Tibial nerve (tissue), 4 donors: ENCODE data around the gene IRF1. TPM values are rescaled to one million over a fixed set of nuclear protein-coding genes. Genes with fewer than 3 reads are reported as not detected.

Experiments used
- DNase-seq, 2 donors: peaks; one replicate each; pipeline ENCODE4 v3.0.0-alpha.2; 2019; ENCODE audit warnings: low spot score in 2 of 2
- H3K27ac ChIP-seq, 4 donors: fragments of 200-600 bp; sonication (generic) in 3 of 4; one replicate each; pipeline ENCODE4 v1.5.1; 2017 to 2019; ENCODE audit warnings: mild to moderate bottlenecking in 1 of 4
- H3K27me3 ChIP-seq, 2 donors: fragments of 200-600 bp; sonication (generic) in 1 of 2; one replicate each; pipeline versions ENCODE4 v1.5.1 to v1.6.0; 2017 to 2019
- H3K36me3 ChIP-seq, 3 donors: fragments of 200-600 bp; sonication (generic); one replicate each; pipeline ENCODE4 v1.5.1; 2018 to 2019
- H3K4me1 ChIP-seq, 4 donors: fragments of 200-600 bp; sonication (generic) in 3 of 4; one replicate each; pipeline ENCODE4 v1.5.1; 2017 to 2019
- H3K4me3 ChIP-seq, 4 donors: fragments of 200-600 bp; sonication (generic) in 3 of 4; one replicate each; pipeline ENCODE4 v1.5.1; 2017 to 2019; ENCODE audit warnings: mild to moderate bottlenecking in 1 of 4, moderate library complexity in 1 of 4
- H3K9me3 ChIP-seq, 4 donors: fragments of 200-600 bp; sonication (generic) in 3 of 4; one replicate each; pipeline ENCODE4 v1.5.1; 2017 to 2019
- EP300 ChIP-seq, 2 donors: sonication (generic); formaldehyde crosslinking; IDR thresholded peaks; one replicate each; pipeline ENCODE4 v1.6.1; 2017; ENCODE audit warnings: antibody characterized with exemption in 2 of 2, mild to moderate bottlenecking in 1 of 2
- POLR2A ChIP-seq, 2 donors: fragments of 450-650 bp; IDR thresholded peaks; one replicate each; pipeline ENCODE4 v1.6.1; 2017; ENCODE audit warnings: antibody characterized with exemption in 2 of 2, mild to moderate bottlenecking in 2 of 2, moderate library complexity in 2 of 2
- WGBS, 2 donors: methylation state at CpG; one replicate each; pipeline ENCODE4 v1.1.5; 2018; 5-methylcytosine and 5-hydroxymethylcytosine counted together
- total RNA-seq, 4 donors: library from RNA; depleted of rRNA; stranded (reverse); fragments of >200 nt; gene quantifications; one replicate each; pipeline ENCODE4 v1.1.0, GENCODE V29; 2016
- TF ChIP-seq, protein P1 (sequence below), 5 experiments: fragments of 200-600 bp in 3 of 5; fragments of 450-650 bp in 2 of 5; sonication (generic) in 3 of 5; IDR thresholded peaks; one replicate each; pipeline ENCODE4 v1.5.1; 2016 to 2019; ENCODE audit warnings: antibody characterized with exemption in 5 of 5, mild to moderate bottlenecking in 3 of 5, moderate library complexity in 2 of 5

The IRF1 gene, protein sequence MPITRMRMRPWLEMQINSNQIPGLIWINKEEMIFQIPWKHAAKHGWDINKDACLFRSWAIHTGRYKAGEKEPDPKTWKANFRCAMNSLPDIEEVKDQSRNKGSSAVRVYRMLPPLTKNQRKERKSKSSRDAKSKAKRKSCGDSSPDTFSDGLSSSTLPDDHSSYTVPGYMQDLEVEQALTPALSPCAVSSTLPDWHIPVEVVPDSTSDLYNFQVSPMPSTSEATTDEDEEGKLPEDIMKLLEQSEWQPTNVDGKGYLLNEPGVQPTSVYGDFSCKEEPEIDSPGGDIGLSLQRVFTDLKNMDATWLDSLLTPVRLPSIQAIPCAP
- total RNA-seq = 10 to 100 TPM; 15.1 to 36.9 (median 28.4) TPM

DNA sequence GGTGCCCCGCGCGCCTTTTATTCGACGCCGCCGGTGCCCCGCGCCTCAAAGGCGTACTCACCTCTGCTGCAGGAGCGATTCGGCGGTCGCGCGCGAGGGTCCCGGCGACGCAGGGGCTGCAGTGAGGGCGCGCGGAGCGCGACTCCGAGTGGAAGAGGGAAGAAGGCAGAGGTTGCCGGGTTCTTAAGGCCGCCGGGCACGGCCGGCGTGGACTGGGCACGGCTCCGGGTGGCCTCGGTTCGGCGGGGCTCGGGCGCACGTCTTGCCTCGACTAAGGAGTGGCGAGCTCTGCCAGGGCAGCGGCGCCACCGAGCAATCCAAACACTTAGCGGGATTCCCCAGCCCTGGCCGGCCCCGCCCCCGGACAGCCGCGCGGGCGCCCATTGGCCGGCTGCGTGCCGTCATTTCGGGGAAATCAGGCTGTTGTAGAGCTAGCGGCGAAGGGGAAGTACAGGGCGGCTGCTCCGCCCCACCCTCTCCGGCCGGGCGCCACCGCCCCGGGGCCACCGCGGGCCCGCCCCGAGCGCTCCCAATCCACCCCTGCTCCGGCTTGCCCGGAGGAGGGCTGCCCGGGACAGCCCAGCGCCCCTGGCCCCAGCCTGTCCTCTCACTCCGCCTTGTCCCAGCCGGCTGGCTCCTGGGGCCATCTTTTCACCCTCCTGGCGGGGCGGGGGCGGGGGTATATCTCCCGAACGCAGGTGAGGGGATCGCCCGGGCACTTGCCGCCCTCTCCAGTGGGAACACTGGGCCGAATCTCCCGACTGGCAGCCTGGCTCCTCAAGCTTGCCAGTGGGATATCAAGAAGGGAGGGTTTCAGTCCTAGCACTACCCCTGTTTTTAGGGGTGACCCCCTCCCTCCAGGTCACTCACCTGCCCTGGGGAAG, at the start of gene IRF1:
TSS of gene IRF1 (minus strand) at position 290 of the 884 bp plus-strand sequence. CDS start 1,295 bp downstream, outside the sequence.
- WGBS, 2 donors = 1% methylated on average over 30 to 67 of the region's 87 CpGs
- Histone ChIP-seq H3K4me1 (peaks cover 0 to 79% (median 52%) of the 10 kb centered on the region in 4 donors), H3K36me3 (peaks cover 0 to 23% (median 21%) of the 10 kb centered on the region in 3 donors), H3K4me3 (peak within 1 kb of the TSS; percentile 56 to 97 (median 89)), H3K9me3 (no peaks in the 10 kb centered on the region), H3K27ac (peak within 1 kb of the TSS; percentile 87 to 99 (median 96)), H3K27me3 (no peaks in the 10 kb centered on the region)
- DNase-seq = peak; percentile 94
- TF ChIP-seq EP300 (IDR thresholded peaks at IDR 0.05) (peak; percentile 97 to 98), POLR2A (IDR thresholded peaks at IDR 0.05) (peak; percentile 95)
- TF ChIP-seq, protein P1, sequence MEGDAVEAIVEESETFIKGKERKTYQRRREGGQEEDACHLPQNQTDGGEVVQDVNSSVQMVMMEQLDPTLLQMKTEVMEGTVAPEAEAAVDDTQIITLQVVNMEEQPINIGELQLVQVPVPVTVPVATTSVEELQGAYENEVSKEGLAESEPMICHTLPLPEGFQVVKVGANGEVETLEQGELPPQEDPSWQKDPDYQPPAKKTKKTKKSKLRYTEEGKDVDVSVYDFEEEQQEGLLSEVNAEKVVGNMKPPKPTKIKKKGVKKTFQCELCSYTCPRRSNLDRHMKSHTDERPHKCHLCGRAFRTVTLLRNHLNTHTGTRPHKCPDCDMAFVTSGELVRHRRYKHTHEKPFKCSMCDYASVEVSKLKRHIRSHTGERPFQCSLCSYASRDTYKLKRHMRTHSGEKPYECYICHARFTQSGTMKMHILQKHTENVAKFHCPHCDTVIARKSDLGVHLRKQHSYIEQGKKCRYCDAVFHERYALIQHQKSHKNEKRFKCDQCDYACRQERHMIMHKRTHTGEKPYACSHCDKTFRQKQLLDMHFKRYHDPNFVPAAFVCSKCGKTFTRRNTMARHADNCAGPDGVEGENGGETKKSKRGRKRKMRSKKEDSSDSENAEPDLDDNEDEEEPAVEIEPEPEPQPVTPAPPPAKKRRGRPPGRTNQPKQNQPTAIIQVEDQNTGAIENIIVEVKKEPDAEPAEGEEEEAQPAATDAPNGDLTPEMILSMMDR (IDR thresholded peaks at IDR 0.05) = peak in 3 of 5 experiments; percentile 10 to 51 (median 33)

DNA sequence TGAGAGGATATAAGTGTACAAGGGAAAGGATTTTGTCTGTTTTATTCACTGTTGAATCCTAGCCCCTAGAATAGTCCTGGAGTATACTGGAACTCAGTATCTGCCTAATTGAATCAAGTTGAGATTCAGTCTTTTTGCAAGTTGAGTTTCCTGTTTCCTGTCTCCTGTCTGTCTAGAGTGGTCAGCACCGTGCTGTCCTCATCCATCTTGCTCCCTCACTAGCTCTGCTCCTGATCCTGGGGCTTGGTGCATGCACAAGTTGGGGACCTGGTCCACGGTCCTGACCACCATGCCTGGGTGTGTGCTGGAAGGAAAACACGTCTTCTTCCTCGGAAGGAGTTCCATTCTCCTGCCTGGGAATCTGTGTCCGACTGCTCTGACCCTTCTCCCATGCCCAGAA, 49.6 kb upstream of the IRF1 start:
- no peak for TF ChIP-seq POLR2A (IDR thresholded peaks at IDR 0.05)
- TF ChIP-seq EP300 (IDR thresholded peaks at IDR 0.05) = no peak
- TF ChIP-seq, protein P1 (IDR thresholded peaks at IDR 0.05) = no peak
- H3K9me3 ChIP-seq = no peaks in the 10 kb centered on the region
- DNase-seq = no peak
- no peak overlapping the region for H3K4me3 ChIP-seq
- no peak overlapping the region for H3K27ac ChIP-seq
- 74 to 84% methylated on average over 5 of the region's 5 CpGs for WGBS, 2 donors
- H3K27me3 ChIP-seq = no peaks in the 10 kb centered on the region
- H3K4me1 ChIP-seq = no peaks in the 10 kb centered on the region
- no peaks in the 10 kb centered on the region for H3K36me3 ChIP-seq

DNA sequence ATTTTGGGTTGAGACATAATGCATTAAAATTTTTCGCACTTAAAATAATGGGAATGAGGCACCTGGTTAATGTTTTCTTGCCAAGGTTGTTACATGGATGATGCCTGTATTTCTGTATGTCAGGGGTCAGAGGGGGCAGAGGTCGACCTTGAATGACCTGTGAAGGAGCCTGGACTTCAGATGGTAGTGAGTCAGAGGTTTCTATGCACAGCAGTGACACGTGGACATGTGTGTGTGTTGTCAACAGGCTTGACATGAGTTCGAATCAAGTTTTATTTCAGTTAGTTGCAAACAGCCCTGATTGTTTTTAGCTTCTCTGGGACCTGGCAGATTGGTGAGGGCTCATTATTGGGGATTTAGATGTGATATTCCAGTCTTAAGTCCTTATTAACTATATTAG, 49.1 kb upstream of the IRF1 start:
- Histone ChIP-seq H3K27me3 (no peaks in the 10 kb centered on the region), H3K27ac (no peak overlapping the region), H3K4me1 (no peaks in the 10 kb centered on the region), H3K4me3 (no peak overlapping the region), H3K36me3 (no peaks in the 10 kb centered on the region), H3K9me3 (no peaks in the 10 kb centered on the region)
- WGBS, 2 donors = 77 to 81% methylated on average over 4 of the region's 4 CpGs
- DNase-seq = no peak
- no peak for TF ChIP-seq EP300 (IDR thresholded peaks at IDR 0.05)
- TF ChIP-seq, protein P1 (IDR thresholded peaks at IDR 0.05) = no peak
- no peak for TF ChIP-seq POLR2A (IDR thresholded peaks at IDR 0.05)

DNA sequence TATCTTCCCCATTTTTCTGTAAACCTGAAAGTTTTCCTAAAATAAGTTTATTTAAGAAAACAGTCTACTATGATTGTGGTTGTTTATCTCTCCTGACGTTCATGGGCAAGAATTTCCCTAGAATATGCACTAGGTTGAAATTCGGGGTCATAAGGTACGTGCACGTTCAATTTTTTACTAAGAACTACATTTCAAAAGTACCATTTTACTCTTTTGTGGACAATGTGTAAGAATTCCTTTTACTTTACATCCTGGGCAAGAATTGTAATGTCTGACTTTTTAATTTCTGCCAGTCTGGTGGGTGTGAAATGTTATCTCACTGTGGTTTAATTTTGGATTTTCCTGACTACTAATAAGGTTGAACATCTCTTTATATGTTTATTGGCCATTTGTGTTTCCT, 40.4 kb upstream of the IRF1 start:
- Histone ChIP-seq H3K27ac (no peak overlapping the region), H3K27me3 (no peaks in the 10 kb centered on the region), H3K36me3 (no peaks in the 10 kb centered on the region), H3K9me3 (no peaks in the 10 kb centered on the region), H3K4me1 (peaks cover 0 to 4% (median 0%) of the 10 kb centered on the region in 4 donors), H3K4me3 (no peak overlapping the region)
- TF ChIP-seq, protein P1 (IDR thresholded peaks at IDR 0.05) = no peak
- TF ChIP-seq EP300 (IDR thresholded peaks at IDR 0.05) (no peak), POLR2A (IDR thresholded peaks at IDR 0.05) (no peak)
- 85 to 89% methylated on average over 4 of the region's 4 CpGs for WGBS, 2 donors
- DNase-seq = no peak
